ENCODE measurements around the gene HS1BP3. TPM values are rescaled to one million over a fixed set of nuclear protein-coding genes. Genes with fewer than 3 reads are reported as not detected.

HS1BP3 gene
- total RNA-seq, 1 donor from 2014 or later: 10.0 TPM

DNA sequence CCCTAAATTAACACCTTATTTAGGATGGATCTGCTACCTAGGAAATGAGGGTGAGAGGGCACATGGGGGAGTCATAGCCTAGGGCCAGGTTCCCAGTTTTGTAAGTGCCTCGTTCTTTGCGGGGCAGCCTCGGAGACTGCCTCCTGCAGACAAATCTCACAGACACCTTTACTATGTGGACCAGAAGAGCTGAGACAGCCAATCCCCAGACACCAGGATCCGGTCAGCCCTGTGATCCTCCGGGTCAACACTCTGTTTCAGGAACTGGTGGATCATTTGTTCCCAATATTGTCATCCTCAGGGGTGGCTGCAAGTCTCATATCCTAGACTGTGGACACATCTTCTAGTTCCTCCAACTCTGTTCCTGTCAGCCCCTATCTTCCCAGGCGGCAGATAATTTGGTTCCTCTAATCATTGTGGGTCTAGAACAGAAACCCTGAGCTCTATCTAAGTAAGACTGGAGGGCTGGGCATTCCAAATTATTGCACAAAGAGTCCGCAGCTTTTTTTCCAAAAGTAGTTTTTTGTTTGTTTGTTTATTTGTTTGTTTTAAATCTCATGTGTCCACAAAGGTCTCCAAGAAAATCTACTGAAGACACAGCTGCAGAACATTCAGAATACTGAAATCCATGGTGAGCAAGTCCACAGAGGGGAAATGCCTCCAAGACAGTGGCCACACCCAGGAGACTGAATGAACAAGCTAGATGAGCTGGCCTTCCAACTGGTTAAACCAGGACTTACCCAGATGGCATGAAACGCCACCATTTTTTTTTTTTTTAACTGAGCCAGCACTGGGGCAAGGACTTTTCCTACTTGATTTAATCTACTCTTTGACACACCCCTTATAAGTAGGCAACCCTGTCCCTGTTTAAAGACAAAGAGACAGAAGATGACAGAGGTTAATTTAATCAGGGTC is 9.9 kb upstream of the HS1BP3 start:
- H3K27me3 Mint-ChIP-seq (ENCODE audit: insufficient read depth, low read depth): peaks cover 42% of the 10 kb centered on the region

DNA sequence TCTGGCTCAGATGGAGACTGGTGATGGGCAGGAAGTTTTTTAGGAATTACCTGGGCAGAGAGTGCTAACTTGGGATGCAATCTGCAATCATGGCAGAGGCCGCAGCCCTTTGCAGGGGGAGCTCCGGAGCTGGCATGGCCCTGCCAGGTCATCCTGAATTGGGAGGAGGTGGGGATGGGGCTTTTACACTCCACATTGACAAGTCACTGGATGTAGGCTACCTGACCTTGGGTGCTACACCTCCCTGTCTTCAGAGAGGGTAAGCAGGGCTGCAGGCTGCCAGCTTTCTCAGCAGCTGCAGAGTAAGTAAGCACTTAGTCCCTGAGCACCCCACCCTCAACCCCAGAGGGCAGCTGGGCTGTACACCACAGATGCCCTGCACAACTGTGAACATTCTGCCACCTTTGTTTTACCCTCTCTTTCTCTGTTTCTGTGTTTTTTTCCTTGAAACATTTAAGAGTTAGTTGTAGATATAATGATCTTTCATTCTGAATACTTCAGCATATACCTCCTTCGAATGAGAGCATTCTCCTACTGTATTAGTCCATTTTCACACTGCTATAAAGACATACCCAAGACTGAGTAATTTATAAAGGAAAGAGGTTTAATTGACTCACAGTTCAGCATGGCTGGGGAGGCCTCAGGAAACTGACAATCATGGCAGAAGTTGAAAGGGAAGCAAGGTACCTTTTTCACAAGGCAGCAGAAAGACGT is 6.8 kb upstream of the HS1BP3 start:
- Mint-ChIP-seq H3K4me1 (peaks cover 44% of the 10 kb centered on the region), H3K9me3 (no peaks in the 10 kb centered on the region), H3K4me3 (no peak overlapping the region), H3K27ac (no peak overlapping the region), H3K36me3 (no peaks in the 10 kb centered on the region), H3K27me3 (ENCODE audit: insufficient read depth, low read depth) (peaks cover 17% of the 10 kb centered on the region)
- no peak overlapping the region for H3K27ac ChIP-seq
- H4K20me1 ChIP-seq (ENCODE audit: low read depth): no peaks in the 10 kb centered on the region
- no peaks in the 10 kb centered on the region for H3K79me2 ChIP-seq (ENCODE audit: low read depth)
- no peak overlapping the region for H2AFZ ChIP-seq (replicated peaks)
- DNase-seq (ENCODE audit: low spot score): no peak
- H3K4me1 ChIP-seq: peaks cover 10% of the 10 kb centered on the region
- H3K9me3 ChIP-seq (ENCODE audit: low read depth): no peaks in the 10 kb centered on the region
- no peak overlapping the region for H3K4me3 ChIP-seq
- H3K4me2 ChIP-seq: no peak overlapping the region
- no peak overlapping the region for H3K9ac ChIP-seq
- no peak for TF ChIP-seq EZH2phosphoT487 (IDR thresholded peaks at IDR 0.05)
- TF ChIP-seq, protein P1, sequence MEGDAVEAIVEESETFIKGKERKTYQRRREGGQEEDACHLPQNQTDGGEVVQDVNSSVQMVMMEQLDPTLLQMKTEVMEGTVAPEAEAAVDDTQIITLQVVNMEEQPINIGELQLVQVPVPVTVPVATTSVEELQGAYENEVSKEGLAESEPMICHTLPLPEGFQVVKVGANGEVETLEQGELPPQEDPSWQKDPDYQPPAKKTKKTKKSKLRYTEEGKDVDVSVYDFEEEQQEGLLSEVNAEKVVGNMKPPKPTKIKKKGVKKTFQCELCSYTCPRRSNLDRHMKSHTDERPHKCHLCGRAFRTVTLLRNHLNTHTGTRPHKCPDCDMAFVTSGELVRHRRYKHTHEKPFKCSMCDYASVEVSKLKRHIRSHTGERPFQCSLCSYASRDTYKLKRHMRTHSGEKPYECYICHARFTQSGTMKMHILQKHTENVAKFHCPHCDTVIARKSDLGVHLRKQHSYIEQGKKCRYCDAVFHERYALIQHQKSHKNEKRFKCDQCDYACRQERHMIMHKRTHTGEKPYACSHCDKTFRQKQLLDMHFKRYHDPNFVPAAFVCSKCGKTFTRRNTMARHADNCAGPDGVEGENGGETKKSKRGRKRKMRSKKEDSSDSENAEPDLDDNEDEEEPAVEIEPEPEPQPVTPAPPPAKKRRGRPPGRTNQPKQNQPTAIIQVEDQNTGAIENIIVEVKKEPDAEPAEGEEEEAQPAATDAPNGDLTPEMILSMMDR (IDR thresholded peaks at IDR 0.05): no peak
- TF ChIP-seq EZH2 (IDR thresholded peaks at IDR 0.05): no peak
- H3K27me3 ChIP-seq: peaks cover 56% of the 10 kb centered on the region
- no peaks in the 10 kb centered on the region for H3K36me3 ChIP-seq
- no peaks in the 10 kb centered on the region for H3F3A ChIP-seq (ENCODE audit: low read depth)

More for the DNA sequence above, 9.9 kb upstream of the HS1BP3 start:
- Histone ChIP-seq H3K4me2 (no peak overlapping the region), H3K9ac (no peak overlapping the region), H3K79me2 (ENCODE audit: low read depth) (no peaks in the 10 kb centered on the region), H3K4me3 (no peak overlapping the region), H3K9me3 (ENCODE audit: low read depth) (no peaks in the 10 kb centered on the region), H4K20me1 (ENCODE audit: low read depth) (peaks cover 19% of the 10 kb centered on the region), H3K27me3 (peaks cover 87% of the 10 kb centered on the region), H3K36me3 (no peaks in the 10 kb centered on the region), H3K27ac (no peak overlapping the region), H2AFZ (replicated peaks) (no peak overlapping the region), H3F3A (ENCODE audit: low read depth) (no peaks in the 10 kb centered on the region), H3K4me1 (peaks cover 15% of the 10 kb centered on the region)
- H3K27ac Mint-ChIP-seq: no peak overlapping the region
- H3K36me3 Mint-ChIP-seq: no peaks in the 10 kb centered on the region
- DNase-seq (ENCODE audit: low spot score): no peak
- H3K9me3 Mint-ChIP-seq: no peaks in the 10 kb centered on the region
- no peak overlapping the region for H3K4me3 Mint-ChIP-seq
- H3K4me1 Mint-ChIP-seq: peaks cover 40% of the 10 kb centered on the region
- TF ChIP-seq EZH2phosphoT487 (IDR thresholded peaks at IDR 0.05) (no peak), EZH2 (IDR thresholded peaks at IDR 0.05) (no peak)
- TF ChIP-seq, protein P1 (IDR thresholded peaks at IDR 0.05): no peak

DNA sequence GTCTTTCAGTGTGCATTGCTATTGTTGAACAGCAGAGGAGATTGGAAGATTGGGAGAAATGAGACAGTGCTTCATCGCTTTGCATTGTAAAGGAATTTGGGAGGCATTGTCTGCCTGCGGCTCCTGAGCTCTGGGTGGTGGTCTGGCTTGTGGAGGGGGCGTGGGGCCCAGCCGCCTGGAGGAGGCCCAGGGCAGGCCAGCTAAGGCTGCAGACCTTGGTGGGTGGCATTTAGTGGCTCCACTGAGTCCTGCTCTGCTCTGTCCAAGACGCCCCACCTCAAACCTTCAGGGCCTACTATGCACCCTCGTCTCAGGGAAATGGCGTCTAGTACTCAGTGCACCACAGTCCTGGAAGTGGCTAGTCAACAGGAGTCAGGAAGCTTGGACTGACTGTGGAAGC is 5.7 kb upstream of the HS1BP3 start:
- peak; percentile 51 for DNase-seq (ENCODE audit: low spot score)
- peaks cover 39% of the 10 kb centered on the region for H3K4me1 Mint-ChIP-seq
- Histone ChIP-seq H3K4me1 (peaks cover 10% of the 10 kb centered on the region), H4K20me1 (ENCODE audit: low read depth) (no peaks in the 10 kb centered on the region), H3K9ac (no peak overlapping the region), H3F3A (ENCODE audit: low read depth) (no peaks in the 10 kb centered on the region), H3K79me2 (ENCODE audit: low read depth) (no peaks in the 10 kb centered on the region), H3K27me3 (peaks cover 51% of the 10 kb centered on the region), H2AFZ (replicated peaks) (peak overlapping the region; percentile 69), H3K27ac (no peak overlapping the region), H3K9me3 (ENCODE audit: low read depth) (no peaks in the 10 kb centered on the region), H3K4me3 (no peak overlapping the region), H3K36me3 (no peaks in the 10 kb centered on the region), H3K4me2 (peak overlapping the region; percentile 61)
- H3K27me3 Mint-ChIP-seq (ENCODE audit: insufficient read depth, low read depth): peaks cover 19% of the 10 kb centered on the region
- H3K36me3 Mint-ChIP-seq: no peaks in the 10 kb centered on the region
- no peaks in the 10 kb centered on the region for H3K9me3 Mint-ChIP-seq
- TF ChIP-seq EZH2 (IDR thresholded peaks at IDR 0.05) (no peak), EZH2phosphoT487 (IDR thresholded peaks at IDR 0.05) (no peak)
- TF ChIP-seq, protein P1 (IDR thresholded peaks at IDR 0.05): no peak
- H3K4me3 Mint-ChIP-seq: no peak overlapping the region
- no peak overlapping the region for H3K27ac Mint-ChIP-seq

Measured in neural progenitor cell (in vitro differentiated cells).